OCI-LY1 (cell line): Measurements from ENCODE around the gene FGGY.
"Not testable (repeated sequence)": the region's sequence is repeated elsewhere in the genome, so short reads cannot be mapped to it uniquely, and the experiment has no call there.

ENCODE experiments used
- H2AFZ ChIP-seq: fragments of 200-600 bp; sonication (generic), shearing (Covaris generic); 2 replicates; pipeline ENCODE4 v1.6.0; 2014; ENCODE audit warnings: antibody characterized with exemption, mild to moderate bottlenecking, low read length
- H3F3A ChIP-seq: fragments of 200-600 bp; sonication (generic), shearing (Covaris generic); 2 replicates; pipeline ENCODE4 v1.6.0; 2014; ENCODE audit warnings: mild to moderate bottlenecking, antibody characterized with exemption, low read length, moderate library complexity; ENCODE audit not compliant: insufficient read depth
- H3K27ac ChIP-seq: fragments of 200-600 bp; sonication (generic); 2 replicates; pipeline ENCODE4 v1.5.1; 2014; ENCODE audit warnings: low read length, mixed run types, mild to moderate bottlenecking, low read depth; ENCODE audit not compliant: poor library complexity, severe bottlenecking
- H3K27me3 ChIP-seq: fragments of 200-600 bp; sonication (generic); 2 replicates; pipeline ENCODE4 v1.6.0; 2014; ENCODE audit warnings: antibody characterized with exemption, mild to moderate bottlenecking, low read length, moderate library complexity; ENCODE audit not compliant: insufficient read depth
- H3K36me3 ChIP-seq: fragments of 200-600 bp; sonication (generic); 2 replicates; pipeline ENCODE4 v1.6.1; 2014; ENCODE audit warnings: mild to moderate bottlenecking, antibody characterized with exemption, low read length, moderate library complexity, mixed read lengths; ENCODE audit not compliant: insufficient read depth
- H3K4me1 ChIP-seq: fragments of 200-600 bp; sonication (generic); 2 replicates; pipeline ENCODE4 v1.5.1; 2014; ENCODE audit warnings: mild to moderate bottlenecking, low read length, moderate library complexity; ENCODE audit not compliant: insufficient read depth, severe bottlenecking
- H3K4me2 ChIP-seq: fragments of 200-600 bp; sonication (generic), shearing (Covaris generic); 2 replicates; pipeline ENCODE4 v1.6.1; 2014; ENCODE audit warnings: low read length
- H3K4me3 ChIP-seq: fragments of 200-600 bp; sonication (generic); 2 replicates; pipeline ENCODE4 v1.5.1; 2014; ENCODE audit warnings: low read length, low read depth, mild to moderate bottlenecking, mixed read lengths; ENCODE audit not compliant: poor library complexity, severe bottlenecking
- H3K79me2 ChIP-seq: fragments of 200-600 bp; shearing (Covaris generic); 2 replicates; pipeline ENCODE4 v1.6.1; 2016; ENCODE audit warnings: mixed run types, low read length, mixed read lengths; ENCODE audit not compliant: insufficient read depth
- H3K9ac ChIP-seq: fragments of 200-600 bp; sonication (generic), shearing (Covaris generic); 2 replicates; pipeline ENCODE4 v1.6.1; 2014; ENCODE audit warnings: mild to moderate bottlenecking, low read length, mixed read lengths
- H3K9me2 ChIP-seq: fragments of 200-600 bp; sonication (generic), shearing (Covaris generic); 2 replicates; pipeline ENCODE4 v1.6.1; 2014; ENCODE audit warnings: low read depth, mild to moderate bottlenecking, low read length, mixed read lengths
- H3K9me3 ChIP-seq: fragments of 200-600 bp; shearing (Covaris generic); 2 replicates; pipeline ENCODE4 v1.6.1; 2014; ENCODE audit warnings: low read length, mixed read lengths
- H4K20me1 ChIP-seq: fragments of 200-600 bp; sonication (generic), shearing (Covaris generic); 2 replicates; pipeline ENCODE4 v1.6.0; 2016; ENCODE audit warnings: mild to moderate bottlenecking, low read length; ENCODE audit not compliant: insufficient read depth
- CTCF ChIP-seq: fragments of 200-600 bp; sonication (generic), shearing (Covaris generic); IDR thresholded peaks from 2 replicates; pipeline ENCODE4 v1.5.1; 2017; ENCODE audit warnings: mild to moderate bottlenecking, antibody characterized with exemption, low read length, moderate library complexity, mixed read lengths
- EZH2 ChIP-seq: fragments of 200-600 bp; sonication (generic), shearing (Covaris generic); IDR thresholded peaks from 2 replicates; pipeline ENCODE4 v1.8.0; 2017; ENCODE audit warnings: borderline replicate concordance, mixed run types, mild to moderate bottlenecking, antibody characterized with exemption, low read length, moderate library complexity, mixed read lengths

FGGY gene

GRCh38 chr1:59643526-59643925 is 346.6 kb downstream of the FGGY start:
- H3K36me3 ChIP-seq: no peaks in the 10 kb centered on the region
- H3K27ac ChIP-seq: no peak overlapping the region
- H3K4me3 ChIP-seq: no peak overlapping the region
- no peaks in the 10 kb centered on the region for H3K27me3 ChIP-seq
- H3K9me3 ChIP-seq: no peaks in the 10 kb centered on the region
- H3K79me2 ChIP-seq: no peaks in the 10 kb centered on the region
- H2AFZ ChIP-seq: no peak overlapping the region
- TF ChIP-seq EZH2 (no peak), CTCF (no peak)
- H3K4me2 ChIP-seq: no peak overlapping the region
- no peaks in the 10 kb centered on the region for H3F3A ChIP-seq
- H3K9ac ChIP-seq: no peak overlapping the region
- H3K9me2 ChIP-seq: no peaks in the 10 kb centered on the region
- H4K20me1 ChIP-seq: no peaks in the 10 kb centered on the region
- no peaks in the 10 kb centered on the region for H3K4me1 ChIP-seq

GRCh38 chr1:59645893-59646292 is 349.0 kb downstream of the FGGY start:
- Histone ChIP-seq H2AFZ (no peak overlapping the region), H3K4me1 (no peaks in the 10 kb centered on the region), H3K79me2 (no peaks in the 10 kb centered on the region), H3K36me3 (no peaks in the 10 kb centered on the region), H3K27me3 (no peaks in the 10 kb centered on the region), H3K27ac (no peak overlapping the region), H4K20me1 (no peaks in the 10 kb centered on the region), H3K9me2 (no peaks in the 10 kb centered on the region), H3K4me2 (no peak overlapping the region), H3K9ac (no peak overlapping the region), H3F3A (no peaks in the 10 kb centered on the region), H3K4me3 (no peak overlapping the region), H3K9me3 (no peaks in the 10 kb centered on the region)
- no peak for TF ChIP-seq CTCF
- TF ChIP-seq EZH2: no peak

- H3K9me3 ChIP-seq, H3K27ac ChIP-seq, H3K27me3 ChIP-seq, H3K4me1 ChIP-seq, H3K9ac ChIP-seq, H3K9me2 ChIP-seq, H2AFZ ChIP-seq, H3K79me2 ChIP-seq, H4K20me1 ChIP-seq, H3F3A ChIP-seq, H3K4me2 ChIP-seq, H3K36me3 ChIP-seq, H3K4me3 ChIP-seq: not testable (repeated sequence)
Measured at GRCh38 chr1:59653142-59653958, 356.5 kb downstream of the FGGY start.

GRCh38 chr1:59653968-59654367 is 357.1 kb downstream of the FGGY start:
- TF ChIP-seq EZH2 (no peak), CTCF (no peak)

More at GRCh38 chr1:59653968-59654367, 357.1 kb downstream of the FGGY start:
- no peak overlapping the region for H3K4me2 ChIP-seq
- H3K9ac ChIP-seq: no peak overlapping the region
- H3K9me2 ChIP-seq: no peaks in the 10 kb centered on the region
- no peak overlapping the region for H3K4me3 ChIP-seq
- no peak overlapping the region for H3K27ac ChIP-seq
- H3F3A ChIP-seq: no peaks in the 10 kb centered on the region
- H3K9me3 ChIP-seq: no peaks in the 10 kb centered on the region
- no peaks in the 10 kb centered on the region for H3K4me1 ChIP-seq
- H3K36me3 ChIP-seq: no peaks in the 10 kb centered on the region
- no peak overlapping the region for H2AFZ ChIP-seq
- no peaks in the 10 kb centered on the region for H3K79me2 ChIP-seq
- H3K27me3 ChIP-seq: no peaks in the 10 kb centered on the region
- H4K20me1 ChIP-seq: no peaks in the 10 kb centered on the region
